Esophagus squamous epithelium (tissue), 4 donors: ENCODE data around the gene LDHAL6B.

Source experiments
- CTCF ChIP-seq, 6 experiments: fragments of 450-650 bp in 4 of 6; fragments of 200-600 bp in 2 of 6; sonication (generic) in 2 of 6; IDR thresholded peaks; one replicate each; pipeline ENCODE4 v1.5.1; 2016 to 2019; ENCODE audit warnings: antibody characterized with exemption in 6 of 6, mild to moderate bottlenecking in 4 of 6, moderate library complexity in 4 of 6
- POLR2A ChIP-seq, 4 donors: fragments of 450-650 bp; IDR thresholded peaks; one replicate each; pipeline ENCODE4 v1.6.1; 2017; ENCODE audit warnings: antibody characterized with exemption in 4 of 4, mild to moderate bottlenecking in 4 of 4, moderate library complexity in 3 of 4

GRCh38 chr15:59174151-59174834 lies 32.4 kb upstream of the LDHAL6B start:
- TF ChIP-seq CTCF (IDR thresholded peaks at IDR 0.05) (no peak), POLR2A (IDR thresholded peaks at IDR 0.05) (no peak)
